GM18505 (cell line): ENCODE measurements around the gene TMEM231.
"Not testable (repeated sequence)": the region's sequence is repeated elsewhere in the genome, so short reads cannot be mapped to it uniquely, and the experiment has no call there.

Source experiments
- ATAC-seq: cut with Tn5 transposase; IDR thresholded peaks from one replicate; pipeline ENCODE4 v1.9.1; 2021; ENCODE audit not compliant: unreplicated experiment
- POLR2A ChIP-seq: IDR thresholded peaks from 4 replicates; pipeline ENCODE4 v1.6.1; 2011; ENCODE audit warnings: borderline replicate concordance; ENCODE audit not compliant: insufficient read depth, insufficient read length; ENCODE audit errors: extremely low read depth

Gene TMEM231

DNA sequence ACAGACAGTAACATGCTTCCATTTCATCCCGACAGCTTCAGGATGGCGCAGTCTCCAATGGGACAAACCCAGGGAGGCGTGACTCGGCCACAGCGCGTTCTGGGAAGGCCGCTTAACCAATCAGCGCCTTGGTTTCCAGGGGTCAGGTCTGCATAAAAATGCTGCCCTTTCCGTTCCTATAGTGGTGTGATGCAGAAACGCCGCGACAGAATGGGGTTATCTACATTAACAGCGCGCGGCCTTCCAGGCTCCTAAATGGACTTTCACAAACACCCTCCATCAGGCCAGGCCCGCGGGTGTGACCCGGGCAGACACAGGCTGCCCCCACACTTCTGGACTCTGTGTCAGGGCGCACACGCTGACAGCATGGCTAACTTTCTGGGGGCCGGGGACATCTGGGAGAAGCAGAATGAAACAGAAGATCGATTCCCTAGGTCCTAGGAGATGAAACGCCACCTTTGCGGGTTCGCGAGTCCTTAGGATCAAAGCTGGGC lies 792 bp downstream of the TMEM231 start:
- ATAC-seq, result peak; percentile 24
- TF ChIP-seq POLR2A, result peak; percentile 38

DNA sequence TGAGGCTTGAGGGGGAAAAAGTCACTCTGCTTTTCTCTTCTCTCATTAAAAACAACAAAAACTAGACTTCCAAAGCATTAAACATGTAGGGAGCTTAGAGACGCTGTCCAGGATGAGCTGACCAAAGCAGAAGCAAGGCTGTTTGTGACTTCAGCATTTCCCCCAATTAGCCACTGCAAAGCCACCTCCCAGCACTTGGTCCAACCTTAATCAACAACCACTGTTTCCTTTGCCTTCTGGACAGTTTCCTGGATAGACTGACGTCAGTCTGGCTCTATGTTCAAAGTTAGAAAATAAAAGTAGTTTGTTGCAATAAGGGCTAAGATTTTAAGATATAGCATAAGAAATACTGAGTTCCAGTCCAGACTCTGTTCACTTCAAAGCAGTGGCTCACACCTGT lies 3.1 kb downstream of the TMEM231 start:
- TF ChIP-seq POLR2A, result no peak
- no peak for ATAC-seq

DNA sequence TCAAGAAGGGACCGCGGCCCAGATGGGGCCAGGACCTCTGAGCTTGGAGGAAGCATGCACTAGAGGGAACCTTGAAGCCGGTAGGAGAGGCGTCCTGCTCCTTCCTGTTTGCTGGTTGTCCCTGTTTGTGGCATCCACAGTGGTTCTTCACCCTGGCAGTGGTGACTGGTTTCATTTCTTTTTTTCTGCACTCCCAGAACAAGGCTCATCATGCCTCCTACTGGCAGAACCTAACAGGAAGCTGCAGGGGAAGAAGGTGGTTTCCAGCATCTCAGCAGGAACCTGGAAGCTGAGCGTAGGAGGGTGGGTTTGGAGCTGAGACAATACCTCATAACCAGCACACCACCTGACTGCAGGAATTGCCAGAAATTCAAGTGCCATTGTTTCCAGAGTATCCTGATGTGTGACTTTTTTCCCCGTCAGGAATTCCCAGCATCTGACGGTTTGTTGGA lies 5.8 kb downstream of the TMEM231 start:
- no peak for TF ChIP-seq POLR2A
- peak; percentile 78 for ATAC-seq

DNA sequence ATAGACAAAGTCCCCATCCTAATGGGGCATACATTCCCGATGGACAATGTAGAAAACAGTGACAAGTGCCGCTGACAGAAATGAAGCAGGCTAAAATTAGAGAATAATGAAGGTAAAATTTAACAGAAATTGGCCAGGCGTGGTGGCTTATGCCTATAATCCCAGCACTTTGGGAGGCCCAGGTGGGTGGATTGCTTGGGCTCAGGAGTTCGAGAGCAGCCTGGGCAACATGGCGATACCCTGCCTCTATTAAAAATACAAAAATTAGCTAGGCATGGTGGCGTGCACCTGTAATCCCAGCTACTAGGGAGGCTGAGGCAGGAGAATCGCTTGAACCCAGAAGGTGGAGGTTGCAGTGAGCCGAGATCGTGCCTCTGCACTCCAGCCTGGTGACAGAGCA lies 7.6 kb downstream of the TMEM231 start:
- ATAC-seq, result not testable (repeated sequence)

DNA sequence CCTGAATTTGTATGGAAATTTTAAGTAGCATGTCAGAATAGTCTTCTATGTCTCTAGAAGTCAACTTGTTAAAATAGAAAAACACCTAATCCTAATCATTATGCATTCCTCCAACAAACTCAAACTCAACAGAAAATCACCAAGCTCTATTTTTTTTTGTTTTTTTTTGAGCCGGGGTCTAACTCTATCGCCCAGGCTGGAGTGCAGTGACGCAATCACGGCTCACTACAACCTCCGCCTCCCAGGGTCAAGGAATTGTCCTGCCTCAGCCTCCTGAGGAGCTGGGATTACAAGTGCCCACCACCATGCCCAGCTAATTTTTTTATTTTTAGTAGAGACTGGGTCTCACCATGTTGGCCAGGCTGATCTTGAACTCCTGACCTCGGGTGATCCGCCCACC lies 9.8 kb downstream of the TMEM231 start:
- ATAC-seq, result no peak
- no peak for TF ChIP-seq POLR2A

DNA sequence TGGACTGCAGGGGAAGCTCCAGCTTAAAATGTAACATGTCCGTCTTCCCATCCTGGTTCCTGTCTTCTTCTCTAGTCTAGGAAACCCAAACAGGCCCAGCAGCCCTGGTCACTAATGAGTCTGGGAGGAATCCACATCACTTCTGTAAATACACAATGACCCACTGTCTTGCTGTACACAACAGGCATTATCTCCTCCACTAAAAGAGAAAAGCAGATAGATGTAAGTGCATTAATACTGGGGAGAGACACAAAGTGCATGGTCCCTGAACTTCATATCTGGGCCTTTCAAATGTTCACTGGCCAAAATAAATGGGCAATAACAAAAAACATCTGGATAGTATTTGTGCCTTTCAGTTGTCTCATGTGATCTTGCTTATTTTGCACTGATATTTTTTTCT lies 10.2 kb downstream of the TMEM231 start:
- not testable (repeated sequence) for ATAC-seq

DNA sequence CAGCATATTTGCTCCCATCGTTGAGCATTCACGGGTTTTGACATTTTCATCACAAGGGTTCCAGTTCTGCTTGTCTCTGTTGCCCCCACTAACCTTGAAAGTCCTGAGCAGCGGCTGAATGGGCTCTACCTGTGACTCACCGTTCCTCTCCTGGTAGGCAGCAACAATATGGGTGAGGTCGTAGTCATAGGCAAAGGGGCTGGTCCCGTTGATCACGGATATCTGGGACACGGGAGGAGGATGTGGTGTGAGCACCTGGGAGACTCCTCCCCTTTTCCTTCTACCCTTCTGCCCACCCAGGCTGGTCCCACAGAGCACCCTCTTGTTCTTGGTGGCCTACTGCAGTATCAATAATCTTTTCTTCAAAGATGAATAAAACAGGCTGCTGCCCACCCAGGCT lies 13.6 kb downstream of the TMEM231 start:
- ATAC-seq, result not testable (repeated sequence)

DNA sequence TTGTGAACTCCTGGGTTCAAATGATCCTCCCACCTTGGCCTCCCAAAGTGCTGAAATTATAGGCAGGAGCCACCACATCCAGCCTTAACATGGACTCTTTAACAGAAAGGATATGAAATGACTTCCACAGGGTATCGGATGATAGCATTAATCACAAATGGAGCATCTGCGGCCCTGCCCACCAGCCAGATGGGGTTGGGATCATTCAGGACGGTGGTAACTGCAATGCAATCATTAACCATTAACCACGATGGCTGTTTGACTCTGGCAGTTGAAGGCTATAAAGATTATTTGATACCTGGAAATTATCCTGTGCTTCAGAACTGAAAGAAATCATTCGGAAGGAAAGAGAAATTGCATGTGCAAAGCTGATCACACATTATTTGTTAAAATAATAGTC lies 14.8 kb downstream of the TMEM231 start:
- TF ChIP-seq POLR2A, result no peak
- ATAC-seq, result no peak

DNA sequence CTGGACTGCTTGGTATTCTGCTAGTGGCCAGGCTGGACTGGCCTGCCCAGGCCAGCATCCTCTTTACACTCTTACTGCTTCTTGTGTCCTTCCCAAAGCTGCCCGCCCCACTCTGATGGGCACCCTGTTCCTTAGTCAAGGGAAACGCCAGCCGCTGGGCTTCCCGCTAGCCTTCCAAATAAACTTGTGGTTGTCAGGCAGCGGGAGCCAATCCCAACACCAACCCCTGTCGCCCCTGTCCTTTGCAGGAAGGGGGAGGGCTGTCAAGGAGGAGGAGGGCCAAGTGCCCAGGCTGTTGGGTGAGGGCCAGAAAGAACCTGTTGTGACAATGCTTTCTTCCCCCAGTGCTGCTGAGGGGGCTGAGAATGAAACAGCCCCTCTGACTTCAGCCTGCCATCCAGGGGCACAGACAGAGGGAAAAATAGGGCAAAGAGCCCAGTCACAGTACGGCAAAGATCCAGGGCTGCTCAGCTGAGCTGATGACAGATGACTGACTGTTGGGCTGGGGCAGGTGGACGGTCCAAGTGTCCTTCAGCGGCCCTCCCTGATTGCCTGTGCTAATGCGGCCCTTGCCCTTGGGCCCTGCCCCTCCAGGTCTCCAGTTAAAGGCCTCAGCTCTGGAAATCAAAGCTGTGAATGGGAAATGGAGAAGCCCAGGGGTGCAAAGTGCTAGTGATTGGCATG lies 17.0 kb downstream of the TMEM231 start:
- ATAC-seq, result not testable (repeated sequence)

DNA sequence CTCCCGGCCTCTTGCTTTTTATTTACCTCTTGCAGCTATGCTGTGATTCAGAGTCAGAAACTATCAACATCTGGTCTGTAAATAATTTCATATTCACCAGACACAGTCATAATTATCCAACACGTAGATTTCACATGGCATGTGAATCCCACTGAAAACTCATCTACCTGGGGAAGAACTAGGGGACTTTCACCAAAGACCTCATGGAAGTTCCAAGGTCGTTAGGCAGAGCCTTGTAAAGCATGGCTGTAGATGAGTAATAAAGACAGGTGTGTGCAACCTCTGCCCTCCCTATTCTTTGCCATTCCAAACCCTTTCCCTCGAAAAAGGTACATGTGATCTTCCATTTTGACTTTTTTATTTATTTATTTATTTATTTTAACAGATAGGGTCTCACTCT lies 18.3 kb downstream of the TMEM231 start:
- ATAC-seq, result no peak
- no peak for TF ChIP-seq POLR2A

DNA sequence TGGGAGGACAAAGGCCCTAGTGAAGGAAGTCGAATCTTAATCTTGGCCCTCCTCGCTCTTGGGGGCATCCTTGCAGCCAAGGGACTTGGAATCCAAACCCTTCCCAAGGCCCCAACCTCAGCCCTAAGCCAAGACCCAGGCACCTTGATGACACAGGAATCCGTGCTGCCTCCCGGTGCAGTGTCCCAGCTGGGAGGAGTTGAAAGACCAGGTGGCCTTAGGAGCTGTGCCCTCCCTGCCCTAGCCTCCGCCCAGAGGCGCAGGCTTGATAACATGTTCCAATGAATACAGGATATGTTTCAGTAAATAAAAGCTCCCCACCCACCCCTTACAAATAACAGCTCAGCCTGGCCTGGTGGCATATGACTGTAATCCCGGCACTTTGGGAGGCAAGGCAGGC lies 20.2 kb downstream of the TMEM231 start, which contains the start of gene CHST5:
TSS of gene CHST5 (minus strand) at position 208 of the 400 bp plus-strand sequence. CDS start 5,724 bp downstream, outside the sequence.
- ATAC-seq, result no peak
- no peak for TF ChIP-seq POLR2A

DNA sequence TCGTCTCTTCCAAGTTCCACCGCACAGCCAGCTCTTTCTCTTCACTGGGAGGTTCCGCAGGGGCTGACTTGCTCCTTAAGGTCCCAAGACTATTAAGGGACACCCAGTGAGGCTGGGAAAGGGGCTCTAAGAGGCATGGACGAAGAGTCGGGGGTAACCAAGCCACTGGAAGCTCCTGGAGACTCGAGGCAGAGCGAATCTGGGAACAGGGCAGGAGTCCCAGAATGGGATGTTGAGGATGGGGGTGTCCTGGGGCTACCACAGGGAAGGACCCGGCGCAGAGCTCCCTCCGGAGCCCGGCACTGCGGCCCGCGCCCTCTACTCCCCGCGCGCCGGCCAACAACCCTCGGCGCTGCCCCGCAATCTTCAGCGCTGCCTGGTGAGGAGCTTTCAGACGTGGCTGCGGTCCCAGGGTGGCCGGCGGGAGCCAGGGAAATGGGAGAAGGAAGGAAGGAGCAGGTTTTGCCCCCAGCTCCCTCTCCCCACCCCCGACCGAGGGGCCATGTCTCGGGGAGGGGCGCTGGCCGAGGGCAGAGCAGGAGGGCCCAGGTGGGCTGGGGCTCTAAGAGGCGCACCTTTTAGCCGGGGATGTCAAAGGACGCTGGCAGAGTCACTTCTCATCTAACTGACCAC lies 20.7 kb downstream of the TMEM231 start:
- ATAC-seq, result no peak
- no peak for TF ChIP-seq POLR2A

DNA sequence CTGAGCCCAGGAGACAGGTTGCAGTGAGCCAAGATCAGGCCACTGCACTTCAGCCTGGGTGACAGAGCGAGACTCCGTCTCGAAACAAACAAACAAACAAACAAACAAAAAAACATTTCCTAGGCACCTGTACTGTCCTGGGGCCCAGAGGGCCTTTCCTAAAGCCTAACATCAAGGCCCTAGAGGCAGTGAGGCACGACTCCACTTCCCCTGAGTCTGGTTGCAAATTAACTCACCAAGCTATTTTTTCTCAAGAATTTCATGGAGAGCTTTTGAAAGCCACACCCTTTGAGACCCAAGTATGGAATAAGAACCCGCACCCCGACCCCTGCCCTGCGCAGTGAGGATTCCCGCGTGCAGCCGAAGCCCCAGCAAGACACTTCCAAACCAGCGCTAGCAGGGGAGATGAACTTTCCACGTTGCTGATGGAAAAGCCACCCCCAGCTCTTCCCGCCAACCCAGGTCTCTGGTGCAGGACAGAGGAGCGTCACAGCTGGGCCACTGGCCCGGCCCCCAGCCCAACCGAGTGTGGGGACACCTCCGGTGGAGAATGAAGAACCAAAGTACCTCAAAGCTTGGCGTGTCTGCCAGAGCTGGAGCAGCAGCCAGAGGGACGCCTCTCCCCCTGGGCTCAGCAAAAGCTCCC lies 21.4 kb downstream of the TMEM231 start:
- no peak for ATAC-seq
- TF ChIP-seq POLR2A, result no peak

DNA sequence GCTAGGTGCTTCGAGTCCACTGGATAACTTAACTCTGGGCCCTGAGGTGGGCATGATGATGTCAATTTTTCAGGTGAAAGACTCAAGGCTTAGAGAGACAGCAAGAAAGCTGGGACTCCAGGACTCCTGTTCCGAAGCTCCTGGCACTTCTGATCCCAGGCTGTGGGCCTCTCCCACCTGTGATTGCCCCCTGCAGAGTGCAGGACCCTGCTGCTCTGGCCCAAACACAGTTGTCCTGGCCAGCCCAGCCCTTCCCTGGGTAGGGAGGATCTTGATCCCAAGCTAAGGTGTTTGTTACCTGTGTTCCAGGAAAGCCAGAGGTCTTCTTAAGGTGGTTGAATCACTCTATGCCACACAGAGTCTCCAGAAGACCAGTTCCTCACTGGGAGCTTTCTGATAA lies 23.3 kb downstream of the TMEM231 start:
- no peak for TF ChIP-seq POLR2A
- no peak for ATAC-seq
